Measurements from ENCODE around the gene PDCD10.

DNA sequence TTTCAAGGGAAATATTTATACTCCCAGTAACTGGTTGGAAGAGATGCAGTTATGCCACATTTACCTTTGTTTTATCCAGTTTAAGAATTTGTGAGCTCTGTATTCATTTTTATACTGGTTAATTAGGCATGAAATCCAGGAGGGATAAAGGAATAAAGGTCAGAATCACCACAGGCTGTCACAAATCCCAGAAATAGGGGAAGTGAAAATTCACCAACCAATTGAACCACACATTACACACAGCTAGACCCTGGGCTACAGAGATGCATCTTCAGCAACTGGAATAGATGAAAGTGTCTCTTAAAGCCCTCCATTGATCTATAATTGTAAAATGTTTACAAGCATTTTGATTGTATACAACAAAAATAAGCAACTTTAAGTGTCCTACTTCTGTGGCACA is 19.4 kb upstream of the PDCD10 start:
- TF ChIP-seq, protein P1, sequence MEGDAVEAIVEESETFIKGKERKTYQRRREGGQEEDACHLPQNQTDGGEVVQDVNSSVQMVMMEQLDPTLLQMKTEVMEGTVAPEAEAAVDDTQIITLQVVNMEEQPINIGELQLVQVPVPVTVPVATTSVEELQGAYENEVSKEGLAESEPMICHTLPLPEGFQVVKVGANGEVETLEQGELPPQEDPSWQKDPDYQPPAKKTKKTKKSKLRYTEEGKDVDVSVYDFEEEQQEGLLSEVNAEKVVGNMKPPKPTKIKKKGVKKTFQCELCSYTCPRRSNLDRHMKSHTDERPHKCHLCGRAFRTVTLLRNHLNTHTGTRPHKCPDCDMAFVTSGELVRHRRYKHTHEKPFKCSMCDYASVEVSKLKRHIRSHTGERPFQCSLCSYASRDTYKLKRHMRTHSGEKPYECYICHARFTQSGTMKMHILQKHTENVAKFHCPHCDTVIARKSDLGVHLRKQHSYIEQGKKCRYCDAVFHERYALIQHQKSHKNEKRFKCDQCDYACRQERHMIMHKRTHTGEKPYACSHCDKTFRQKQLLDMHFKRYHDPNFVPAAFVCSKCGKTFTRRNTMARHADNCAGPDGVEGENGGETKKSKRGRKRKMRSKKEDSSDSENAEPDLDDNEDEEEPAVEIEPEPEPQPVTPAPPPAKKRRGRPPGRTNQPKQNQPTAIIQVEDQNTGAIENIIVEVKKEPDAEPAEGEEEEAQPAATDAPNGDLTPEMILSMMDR (IDR thresholded peaks at IDR 0.05) = no peak
- TF ChIP-seq POLR2A (IDR thresholded peaks at IDR 0.05) = no peak
- TF ChIP-seq EP300 (IDR thresholded peaks at IDR 0.05) = no peak
